OCI-LY7 (cell line): ENCODE measurements around the gene NFYC.

Experiments used
- EZH2phosphoT487 ChIP-seq: fragments of 200-600 bp; sonication (generic); IDR thresholded peaks from 2 replicates; pipeline ENCODE4 v1.6.1; 2018; ENCODE audit warnings: low read depth, borderline replicate concordance, mild to moderate bottlenecking, mixed run types, antibody characterized with exemption, low read length, moderate library complexity, mixed read lengths
- TF ChIP-seq, protein P1 (sequence below): fragments of 200-600 bp; sonication (generic); conservative IDR thresholded peaks from 2 replicates; pipeline ENCODE4 v1.5.1; 2014; ENCODE audit warnings: mild to moderate bottlenecking, antibody characterized with exemption, low read length, moderate library complexity, mixed read lengths

DNA sequence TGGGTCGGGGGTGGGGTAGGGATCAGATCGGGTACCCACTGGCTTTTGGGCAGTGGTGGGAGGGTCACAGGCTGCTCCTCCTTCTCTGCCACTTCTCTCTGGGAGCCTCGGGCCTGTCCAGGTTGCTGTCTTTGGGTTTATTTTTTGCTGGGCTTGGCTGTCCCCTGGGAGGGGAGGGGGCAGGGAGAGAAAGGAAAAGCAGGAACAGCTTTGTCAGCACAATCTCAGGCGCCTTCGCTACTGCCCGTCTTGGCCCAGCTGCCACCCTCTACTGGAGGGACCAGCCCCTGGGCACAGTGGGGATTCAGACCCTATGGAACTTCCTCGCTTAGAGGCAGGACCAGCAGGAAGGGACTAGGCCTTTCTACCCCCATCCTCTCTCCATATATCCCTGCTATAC is 100.5 kb downstream of the NFYC start:
- TF ChIP-seq, protein P1, sequence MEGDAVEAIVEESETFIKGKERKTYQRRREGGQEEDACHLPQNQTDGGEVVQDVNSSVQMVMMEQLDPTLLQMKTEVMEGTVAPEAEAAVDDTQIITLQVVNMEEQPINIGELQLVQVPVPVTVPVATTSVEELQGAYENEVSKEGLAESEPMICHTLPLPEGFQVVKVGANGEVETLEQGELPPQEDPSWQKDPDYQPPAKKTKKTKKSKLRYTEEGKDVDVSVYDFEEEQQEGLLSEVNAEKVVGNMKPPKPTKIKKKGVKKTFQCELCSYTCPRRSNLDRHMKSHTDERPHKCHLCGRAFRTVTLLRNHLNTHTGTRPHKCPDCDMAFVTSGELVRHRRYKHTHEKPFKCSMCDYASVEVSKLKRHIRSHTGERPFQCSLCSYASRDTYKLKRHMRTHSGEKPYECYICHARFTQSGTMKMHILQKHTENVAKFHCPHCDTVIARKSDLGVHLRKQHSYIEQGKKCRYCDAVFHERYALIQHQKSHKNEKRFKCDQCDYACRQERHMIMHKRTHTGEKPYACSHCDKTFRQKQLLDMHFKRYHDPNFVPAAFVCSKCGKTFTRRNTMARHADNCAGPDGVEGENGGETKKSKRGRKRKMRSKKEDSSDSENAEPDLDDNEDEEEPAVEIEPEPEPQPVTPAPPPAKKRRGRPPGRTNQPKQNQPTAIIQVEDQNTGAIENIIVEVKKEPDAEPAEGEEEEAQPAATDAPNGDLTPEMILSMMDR = no peak
- TF ChIP-seq EZH2phosphoT487 = no peak
